Activated naive CD8-positive, alpha-beta T cell treated with anti-CD3 and anti-CD28 coated beads, Interleukin-2, amount 50 U/mL, for 24 hours (primary cell): ENCODE data around the gene UFD1.
"Not testable (repeated sequence)": the region's sequence is repeated elsewhere in the genome, so short reads cannot be mapped to it uniquely, and the experiment has no call there.

Source experiments
- ATAC-seq: fragments of 150-1000 bp; cut with Tn5 transposase; one replicate; pipeline ENCODE4 v1.10.0; 2021
- DNase-seq: peaks from one replicate; pipeline ENCODE4 v3.0.0; 2021
- H3K27ac Mint-ChIP-seq: one replicate; pipeline ENCODE4 v1.8.0; 2021; ENCODE audit warnings: mild to moderate bottlenecking, mixed read lengths
- H3K27me3 Mint-ChIP-seq: one replicate; pipeline ENCODE4 v1.8.0; 2021; ENCODE audit warnings: mixed read lengths
- H3K36me3 Mint-ChIP-seq: one replicate; pipeline ENCODE4 v1.8.0; 2021; ENCODE audit warnings: low read depth, mixed read lengths
- H3K4me1 Mint-ChIP-seq: one replicate; pipeline ENCODE4 v1.8.0; 2021; ENCODE audit warnings: mixed read lengths
- H3K4me3 Mint-ChIP-seq: one replicate; pipeline ENCODE4 v1.8.0; 2021; ENCODE audit warnings: mild to moderate bottlenecking, moderate library complexity, mixed read lengths
- H3K9me3 Mint-ChIP-seq: one replicate; pipeline ENCODE4 v1.8.0; 2021; ENCODE audit warnings: mixed read lengths

UFD1 gene

DNA sequence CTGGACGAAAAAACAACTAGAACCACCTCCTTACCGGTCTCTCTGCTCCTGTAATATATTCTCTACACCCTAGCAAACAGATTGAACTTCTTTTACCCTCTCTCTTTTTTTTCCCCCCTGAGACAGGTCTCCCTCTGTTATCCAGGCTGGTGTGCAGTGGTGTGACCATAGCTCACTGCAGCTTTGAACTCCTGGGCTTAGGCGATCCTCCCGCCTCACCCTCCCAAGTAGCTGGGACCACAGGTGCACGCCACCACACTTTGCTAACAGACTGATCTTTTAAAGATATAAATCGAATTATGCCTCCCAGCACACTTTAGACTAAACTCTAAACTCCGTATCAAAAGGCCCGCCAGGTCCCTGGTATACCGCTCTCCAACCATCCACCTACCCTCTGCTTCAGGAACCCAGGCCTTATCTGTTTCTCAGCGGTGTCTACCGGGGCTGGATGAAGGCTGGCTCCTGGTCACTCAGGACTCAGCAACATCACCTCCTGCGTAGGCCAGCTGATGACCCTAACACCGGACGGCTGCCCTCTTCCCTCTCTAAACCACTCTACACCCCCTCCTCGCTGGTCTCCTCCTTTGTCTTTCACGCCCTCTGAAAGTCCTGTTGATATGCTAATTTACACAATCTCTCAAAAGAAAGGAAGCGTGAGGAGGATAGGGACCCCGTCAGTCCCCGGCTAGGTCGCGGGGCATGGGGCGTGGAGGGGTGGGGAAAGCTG, 32.2 kb downstream of the UFD1 start:
- Mint-ChIP-seq H3K36me3 (peaks cover 29% of the 10 kb centered on the region), H3K27ac (peak overlapping the region; percentile 87), H3K4me3 (peak overlapping the region; percentile 84), H3K4me1 (peaks cover 40% of the 10 kb centered on the region), H3K27me3 (no peaks in the 10 kb centered on the region), H3K9me3 (no peaks in the 10 kb centered on the region)
- ATAC-seq, result no peak
- DNase-seq, result no peak

GRCh38 chr22:19445279-19445982, 33.6 kb downstream of the UFD1 start:
- H3K27me3 Mint-ChIP-seq, DNase-seq, H3K9me3 Mint-ChIP-seq, H3K4me3 Mint-ChIP-seq, ATAC-seq, H3K27ac Mint-ChIP-seq: not testable (repeated sequence)
- H3K36me3 Mint-ChIP-seq, result peaks cover 30% of the 10 kb centered on the region
- H3K4me1 Mint-ChIP-seq, result peaks cover 43% of the 10 kb centered on the region

DNA sequence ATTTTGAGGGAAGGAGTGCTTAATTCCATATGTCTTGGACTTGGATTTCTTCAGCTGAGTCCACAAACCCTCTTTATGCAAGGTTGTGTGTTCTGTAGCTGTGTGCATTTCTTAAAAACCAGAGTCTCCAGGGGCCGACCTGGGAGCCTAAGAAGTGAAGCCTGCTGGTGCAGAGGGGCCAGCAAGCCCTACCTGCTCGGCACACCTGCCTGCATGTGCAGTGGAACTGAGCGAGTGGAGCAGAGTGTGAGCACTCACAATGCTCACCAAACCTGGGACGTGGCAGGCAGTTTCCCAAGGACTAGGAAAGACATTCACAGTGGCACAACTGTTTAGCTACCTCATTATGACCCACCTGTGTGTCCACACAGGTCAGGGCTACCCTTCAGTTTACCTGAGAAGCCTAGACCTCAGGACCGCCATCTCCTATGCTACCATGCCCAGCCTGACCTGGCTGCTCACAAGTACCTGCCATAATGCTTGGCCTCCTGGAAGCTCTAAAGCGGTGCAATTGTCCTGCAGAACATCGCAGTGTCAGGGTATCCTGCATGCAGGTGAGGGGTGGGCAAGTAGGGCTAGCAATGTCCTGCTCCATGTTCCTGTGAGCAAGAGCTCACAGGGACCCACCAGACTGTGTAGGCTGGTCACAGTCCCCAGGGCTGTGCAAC, 35.3 kb downstream of the UFD1 start:
- Mint-ChIP-seq H3K27ac (no peak overlapping the region), H3K4me3 (no peak overlapping the region), H3K4me1 (peaks cover 33% of the 10 kb centered on the region), H3K27me3 (no peaks in the 10 kb centered on the region), H3K36me3 (peaks cover 36% of the 10 kb centered on the region), H3K9me3 (no peaks in the 10 kb centered on the region)
- DNase-seq (no peak), ATAC-seq (no peak)

DNA sequence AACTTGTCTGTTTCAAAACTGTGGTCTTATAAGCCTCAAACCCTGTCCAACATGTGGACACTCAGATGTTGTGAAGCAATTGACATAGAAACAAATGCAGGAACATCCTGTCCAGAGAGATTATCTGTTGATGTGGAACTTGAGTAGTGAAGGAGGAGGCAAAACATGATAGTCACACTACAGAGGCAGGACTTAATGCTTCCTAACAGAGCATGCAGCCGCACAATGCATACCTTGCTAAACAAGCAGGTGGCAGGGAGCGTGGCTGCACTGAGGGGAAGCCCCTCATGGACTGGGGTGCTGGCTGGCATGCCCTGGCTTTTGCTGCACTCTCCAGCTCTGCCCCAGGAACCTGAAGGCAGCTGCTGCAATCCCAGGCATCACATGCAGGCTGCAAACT, 36.8 kb downstream of the UFD1 start:
- H3K4me1 Mint-ChIP-seq, result peaks cover 24% of the 10 kb centered on the region
- peaks cover 38% of the 10 kb centered on the region for H3K36me3 Mint-ChIP-seq
- ATAC-seq (no peak), DNase-seq (no peak)
- H3K27ac Mint-ChIP-seq, result no peak overlapping the region
- H3K9me3 Mint-ChIP-seq, result no peaks in the 10 kb centered on the region
- no peaks in the 10 kb centered on the region for H3K27me3 Mint-ChIP-seq
- H3K4me3 Mint-ChIP-seq, result no peak overlapping the region

DNA sequence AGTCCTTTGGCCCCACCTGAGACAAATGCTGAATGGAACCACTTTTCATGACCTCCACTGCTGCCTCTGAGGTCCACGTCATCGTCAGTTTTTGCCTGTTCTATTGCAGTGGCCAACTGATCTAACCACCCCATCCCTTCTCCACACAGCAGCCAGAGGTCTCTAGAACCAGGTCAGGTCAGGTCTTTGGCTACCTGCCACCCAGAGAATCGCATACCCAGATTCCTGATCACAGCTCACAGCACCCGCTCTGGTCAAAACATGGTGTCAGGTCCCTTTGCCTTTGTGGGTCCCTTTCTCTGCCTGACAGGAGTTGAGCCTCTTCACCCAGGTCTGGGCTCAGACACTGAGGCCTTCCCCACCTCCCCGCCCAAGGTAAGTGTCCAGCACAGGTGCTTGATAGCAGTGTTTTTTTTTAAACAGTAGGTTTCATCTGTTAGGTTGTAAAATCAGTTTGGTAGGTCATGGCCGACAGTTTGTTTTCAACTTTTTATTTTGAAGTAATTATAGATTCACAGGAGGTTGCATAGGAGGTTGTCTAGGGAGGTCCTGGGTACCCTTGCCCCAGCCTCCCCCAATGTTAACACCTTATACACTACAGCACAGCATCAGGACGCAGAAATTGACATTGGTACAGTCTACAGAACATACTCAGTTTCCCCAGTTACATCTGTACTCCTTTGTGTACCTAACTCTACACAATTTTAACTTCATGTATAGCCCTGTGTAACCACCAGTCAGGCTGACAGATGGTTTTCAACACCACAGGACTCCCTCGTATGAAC, 38.4 kb downstream of the UFD1 start:
- H3K36me3 Mint-ChIP-seq, result peaks cover 32% of the 10 kb centered on the region
- H3K9me3 Mint-ChIP-seq, result no peaks in the 10 kb centered on the region
- DNase-seq (no peak), ATAC-seq (no peak)
- peaks cover 15% of the 10 kb centered on the region for H3K4me1 Mint-ChIP-seq
- H3K27ac Mint-ChIP-seq, result no peak overlapping the region
- no peak overlapping the region for H3K4me3 Mint-ChIP-seq
- H3K27me3 Mint-ChIP-seq, result no peaks in the 10 kb centered on the region

- H3K27ac Mint-ChIP-seq, result no peak overlapping the region
- no peaks in the 10 kb centered on the region for H3K9me3 Mint-ChIP-seq
- DNase-seq (no peak), ATAC-seq (no peak)
- H3K36me3 Mint-ChIP-seq, result peaks cover 33% of the 10 kb centered on the region
- no peaks in the 10 kb centered on the region for H3K27me3 Mint-ChIP-seq
- H3K4me3 Mint-ChIP-seq, result no peak overlapping the region
- H3K4me1 Mint-ChIP-seq, result peaks cover 26% of the 10 kb centered on the region
Measured at GRCh38 chr22:19438298-19438697, 40.7 kb downstream of the UFD1 start.

- H3K27ac Mint-ChIP-seq, H3K4me3 Mint-ChIP-seq: not testable (repeated sequence)
- peaks cover 26% of the 10 kb centered on the region for H3K36me3 Mint-ChIP-seq
Measured at GRCh38 chr22:19436444-19437161, 42.4 kb downstream of the UFD1 start.

DNA sequence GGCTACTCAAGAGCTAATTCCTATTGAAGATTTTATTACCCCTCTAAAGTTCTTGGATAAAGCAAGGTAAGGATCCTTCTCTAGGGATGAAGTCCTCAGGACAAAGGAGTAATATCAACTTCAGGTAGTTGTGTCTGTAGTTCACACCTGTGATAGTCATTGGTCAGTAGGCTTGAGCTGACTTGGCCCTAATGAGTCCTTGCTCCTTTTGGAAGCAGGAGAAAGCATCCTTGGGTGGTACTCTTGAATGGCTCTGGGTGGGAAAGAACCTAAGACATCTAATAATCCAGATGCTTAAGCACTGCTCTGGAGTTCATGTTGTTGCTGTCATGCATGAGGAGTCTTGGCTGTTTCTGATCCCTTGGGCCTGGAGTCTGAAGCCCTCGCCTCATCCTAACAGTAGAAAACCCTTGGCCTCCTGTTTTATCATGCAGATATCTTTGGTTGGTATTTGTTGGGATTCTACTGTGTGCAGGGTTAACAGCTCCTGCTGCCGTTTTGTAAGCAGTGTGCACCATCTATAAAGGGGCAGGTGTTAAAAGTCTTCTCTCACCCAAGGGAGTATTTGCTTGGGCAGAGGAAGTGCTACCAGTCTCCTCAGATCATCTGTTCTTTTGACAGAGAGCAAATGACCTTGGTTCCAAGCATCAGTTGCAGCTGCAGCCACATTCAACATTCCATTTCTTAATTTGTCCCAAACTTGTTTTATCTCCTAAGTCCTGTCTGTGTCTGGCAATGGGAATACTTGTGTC, 44.0 kb downstream of the UFD1 start:
- no peaks in the 10 kb centered on the region for H3K27me3 Mint-ChIP-seq
- ATAC-seq (no peak), DNase-seq (no peak)
- no peak overlapping the region for H3K27ac Mint-ChIP-seq
- H3K36me3 Mint-ChIP-seq, result peaks cover 23% of the 10 kb centered on the region
- H3K4me3 Mint-ChIP-seq, result no peak overlapping the region
- H3K4me1 Mint-ChIP-seq, result peaks cover 33% of the 10 kb centered on the region
- H3K9me3 Mint-ChIP-seq, result no peaks in the 10 kb centered on the region

More at GRCh38 chr22:19436444-19437161, 42.4 kb downstream of the UFD1 start:
- DNase-seq, ATAC-seq, H3K27me3 Mint-ChIP-seq, H3K9me3 Mint-ChIP-seq: not testable (repeated sequence)
- H3K4me1 Mint-ChIP-seq, result peaks cover 29% of the 10 kb centered on the region

DNA sequence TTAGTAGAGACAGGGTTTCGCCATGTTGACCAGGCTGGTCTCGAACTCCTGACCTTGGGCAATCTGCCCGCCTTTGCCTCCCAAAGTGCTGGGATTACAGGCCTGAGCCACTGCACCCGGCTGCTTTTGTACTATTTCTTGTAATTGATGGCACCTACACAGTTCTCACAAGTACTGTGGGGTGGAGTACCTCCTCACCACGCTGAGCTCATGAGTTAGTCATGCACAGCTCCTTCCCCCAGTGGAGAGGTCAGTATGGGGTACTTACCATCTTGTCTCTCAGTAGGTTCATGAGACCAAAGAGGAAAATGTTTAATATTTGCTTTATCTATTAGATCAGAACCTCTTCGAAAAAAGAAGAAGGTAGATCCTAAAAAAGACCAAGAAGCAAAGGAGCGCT, 44.6 kb downstream of the UFD1 start:
- DNase-seq (no peak), ATAC-seq (no peak)
- Mint-ChIP-seq H3K27me3 (no peaks in the 10 kb centered on the region), H3K4me3 (peak overlapping the region; percentile 95), H3K9me3 (no peaks in the 10 kb centered on the region), H3K27ac (peak overlapping the region; percentile 68), H3K4me1 (peaks cover 39% of the 10 kb centered on the region), H3K36me3 (peaks cover 24% of the 10 kb centered on the region)

DNA sequence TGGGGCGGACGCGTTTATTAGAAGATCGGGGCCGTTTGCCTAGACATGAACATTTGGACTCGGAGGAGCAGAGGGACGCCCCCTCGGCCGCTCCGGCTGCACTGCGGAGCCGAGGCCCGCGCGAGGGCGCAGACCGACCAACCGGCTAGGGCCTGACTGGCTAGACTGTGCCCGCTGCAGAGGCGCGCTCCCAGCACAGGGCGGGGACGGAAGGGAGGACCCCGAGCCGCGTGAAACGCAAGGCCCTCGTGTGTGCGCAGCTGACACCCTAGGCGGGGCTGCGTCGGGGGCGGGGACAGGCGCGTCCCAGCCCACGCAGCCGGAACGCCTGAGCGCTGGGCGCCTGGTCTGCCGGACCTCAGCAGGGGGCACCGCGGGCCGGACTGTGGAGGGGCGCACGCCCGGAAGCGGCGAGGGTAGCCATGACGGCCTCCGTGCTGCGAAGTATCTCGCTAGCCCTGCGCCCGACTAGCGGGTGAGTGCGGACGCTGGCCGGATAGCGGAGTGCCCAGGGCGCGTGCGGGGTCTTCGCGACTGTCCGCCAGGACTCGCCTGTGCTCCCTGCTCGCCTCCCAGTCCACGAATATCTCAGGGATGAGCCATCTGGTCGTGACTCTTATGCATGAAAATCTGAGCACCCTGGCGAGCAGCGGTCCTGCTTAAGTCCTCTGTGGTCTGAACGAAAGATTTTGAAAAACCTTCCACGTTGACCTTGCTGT, 46.7 kb downstream of the UFD1 start, which contains the start of gene MRPL40:
Gene MRPL40, plus strand, starts transcription at position 413 of the 719 bp plus-strand sequence. Its CDS starts 10 bp downstream, at position 423.
- DNase-seq, result peak; percentile 93
- peaks cover 53% of the 10 kb centered on the region for H3K4me1 Mint-ChIP-seq
- peak; percentile 91 for ATAC-seq
- no peaks in the 10 kb centered on the region for H3K9me3 Mint-ChIP-seq
- H3K27me3 Mint-ChIP-seq, result no peaks in the 10 kb centered on the region
- peaks cover 27% of the 10 kb centered on the region for H3K36me3 Mint-ChIP-seq
- H3K27ac Mint-ChIP-seq, result peak within 1 kb of the TSS; percentile 86
- H3K4me3 Mint-ChIP-seq, result peak within 1 kb of the TSS; percentile 95

- H3K27ac Mint-ChIP-seq, result peak within 1 kb of the TSS; percentile 88
- H3K27me3 Mint-ChIP-seq, result no peaks in the 10 kb centered on the region
- peaks cover 55% of the 10 kb centered on the region for H3K4me1 Mint-ChIP-seq
- peaks cover 26% of the 10 kb centered on the region for H3K36me3 Mint-ChIP-seq
- no peaks in the 10 kb centered on the region for H3K9me3 Mint-ChIP-seq
- H3K4me3 Mint-ChIP-seq, result peak within 1 kb of the TSS; percentile 95
- peak; percentile 65 for ATAC-seq
- peak; percentile 91 for DNase-seq
Measured at GRCh38 chr22:19431649-19432132, 47.3 kb downstream of the UFD1 start, which contains the start of gene HIRA. HIRA (minus strand) TSS chr22:19431733; CDS start chr22:19431476, 257 bp downstream.

GRCh38 chr22:19430890-19431541, 48.0 kb downstream of the UFD1 start:
- ATAC-seq (no peak), DNase-seq (peak; percentile 43)
- Mint-ChIP-seq H3K9me3 (no peaks in the 10 kb centered on the region), H3K27me3 (no peaks in the 10 kb centered on the region), H3K4me3 (peak overlapping the region; percentile 95), H3K27ac (peak overlapping the region; percentile 88), H3K36me3 (peaks cover 24% of the 10 kb centered on the region), H3K4me1 (peaks cover 58% of the 10 kb centered on the region)
